Activated gamma-delta T cell treated with Interleukin-2 at 50 U/mL for 16 hours (primary cell): ENCODE data around the gene SLC22A4.

Source experiments
- DNase-seq: peaks from one replicate; pipeline ENCODE4 v3.0.0-alpha.2; 2020

SLC22A4 gene

DNA sequence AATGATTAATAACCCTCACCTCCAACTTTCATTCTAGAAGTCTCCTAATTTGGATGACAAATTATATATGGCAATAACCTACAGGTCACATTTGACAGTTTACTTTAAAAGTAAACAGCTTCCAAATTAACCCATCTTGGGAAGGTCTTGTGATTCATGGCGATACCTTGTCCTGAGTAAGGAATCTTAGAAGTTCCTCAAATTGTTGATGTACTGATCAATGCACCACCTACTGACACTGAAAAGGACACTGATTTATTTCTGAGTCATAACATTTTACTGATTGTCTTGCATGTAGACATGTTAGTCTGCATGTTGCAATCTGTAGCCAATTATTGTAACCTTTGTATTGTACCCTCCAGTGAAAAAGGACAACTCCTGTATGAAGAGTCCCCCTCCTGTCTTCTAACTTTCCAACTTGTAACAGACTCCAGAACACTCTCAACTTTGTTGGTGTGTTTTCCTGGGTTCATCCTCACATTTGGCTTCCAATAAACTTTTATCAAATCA lies 59.3 kb downstream of the SLC22A4 start:
- DNase-seq, result no peak

DNA sequence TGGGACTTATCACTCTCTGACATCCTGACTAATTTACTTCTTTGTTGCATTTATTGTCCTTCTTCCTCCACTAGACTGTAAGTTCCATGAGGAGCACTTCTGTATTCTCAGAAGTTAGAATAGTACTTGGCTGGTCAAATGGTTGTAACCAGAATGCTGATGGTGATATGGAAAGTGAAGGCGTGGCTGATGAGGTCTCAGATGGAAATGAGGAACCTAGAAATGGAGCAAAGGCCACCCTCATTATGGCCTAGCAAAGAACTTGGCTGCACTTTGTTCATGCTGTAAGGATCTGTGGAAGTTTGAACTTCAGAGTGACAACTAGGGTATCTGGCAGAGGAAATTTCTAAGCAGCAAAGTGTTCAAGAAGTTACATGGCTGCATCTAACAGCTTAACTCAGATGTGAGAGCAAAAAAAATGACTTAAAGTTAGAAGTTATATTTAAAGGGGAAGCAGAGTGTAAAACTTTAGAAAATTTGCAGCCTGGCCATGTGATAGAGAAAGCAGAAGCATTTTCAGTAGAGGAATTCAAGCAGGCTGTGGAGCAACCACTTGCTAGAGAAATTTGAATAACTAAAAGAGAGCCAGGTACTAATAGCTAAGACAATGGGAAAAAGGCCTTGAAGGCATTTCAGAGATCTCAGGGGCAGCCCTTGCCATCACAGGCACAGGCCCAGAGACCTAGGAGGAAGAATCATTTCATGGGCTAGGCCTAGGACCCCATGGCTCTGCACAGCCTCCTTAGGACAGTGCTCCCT lies 60.4 kb downstream of the SLC22A4 start:
- DNase-seq, result no peak

DNA sequence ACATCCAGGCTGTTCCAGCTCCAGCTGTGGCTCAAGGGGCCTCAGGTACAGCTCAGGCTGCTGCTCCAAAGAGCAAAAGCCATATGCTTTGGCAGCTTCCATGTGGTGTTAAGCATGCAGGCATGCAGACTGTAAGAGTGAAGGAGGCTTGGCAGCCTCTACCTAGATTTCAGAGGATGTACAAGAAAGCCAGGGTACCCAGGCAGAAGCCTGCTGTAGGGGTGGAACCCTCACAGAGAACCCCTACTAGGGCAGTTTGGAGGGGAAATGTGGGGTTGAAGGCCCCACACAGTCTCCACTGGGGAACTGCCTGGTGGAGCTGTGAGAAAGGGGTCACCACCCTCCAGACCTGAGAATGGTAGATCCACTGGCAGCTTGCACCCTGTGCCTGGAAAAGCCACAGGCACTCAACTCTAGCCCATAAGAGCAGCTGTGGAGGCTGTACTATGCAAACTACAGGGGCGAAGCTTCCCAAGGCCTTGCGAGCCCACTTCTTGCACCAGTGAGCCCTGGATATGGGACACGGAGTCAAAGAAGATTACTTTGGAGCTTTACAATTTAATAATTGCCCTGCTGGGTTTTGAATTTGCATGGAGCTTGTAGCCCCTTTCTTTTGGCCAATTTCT lies 61.1 kb downstream of the SLC22A4 start:
- DNase-seq, result no peak

DNA sequence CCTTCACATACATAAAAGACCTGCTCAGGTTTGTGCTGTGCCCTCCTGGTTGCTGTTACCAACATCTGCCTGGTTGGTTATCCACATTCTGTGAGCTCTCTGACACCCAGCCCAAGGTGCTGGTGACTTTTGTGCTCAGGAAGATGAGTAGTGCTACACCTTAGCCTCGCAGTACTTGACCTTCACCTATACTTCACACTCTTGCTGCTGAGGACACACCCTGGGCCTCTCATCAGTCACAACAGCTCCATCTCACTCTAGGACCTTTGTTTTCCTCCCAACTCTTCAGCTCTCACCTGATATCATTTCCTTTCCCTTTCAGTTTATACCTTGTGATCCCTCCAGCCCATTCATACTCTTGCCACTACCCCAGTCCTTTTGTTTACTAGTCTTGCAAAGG lies 64.6 kb downstream of the SLC22A4 start:
- no peak for DNase-seq

DNA sequence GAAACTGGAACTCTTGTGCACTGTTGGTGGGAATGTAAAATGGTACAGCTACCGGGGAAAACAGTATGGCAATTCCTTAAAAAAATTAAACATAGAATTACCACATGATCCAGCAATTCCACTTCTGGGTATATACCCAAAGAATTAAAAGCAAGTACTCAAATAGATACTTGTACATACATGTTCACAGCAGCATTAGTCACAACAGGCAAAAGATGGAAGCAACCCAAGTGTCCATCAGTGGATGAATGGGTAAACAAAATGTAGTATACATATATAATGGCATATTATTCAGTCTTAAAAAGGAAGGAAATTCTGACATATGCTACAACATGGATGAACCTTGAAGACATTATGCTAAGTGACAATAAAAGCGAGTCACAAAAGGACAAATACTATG lies 67.9 kb downstream of the SLC22A4 start:
- no peak for DNase-seq

DNA sequence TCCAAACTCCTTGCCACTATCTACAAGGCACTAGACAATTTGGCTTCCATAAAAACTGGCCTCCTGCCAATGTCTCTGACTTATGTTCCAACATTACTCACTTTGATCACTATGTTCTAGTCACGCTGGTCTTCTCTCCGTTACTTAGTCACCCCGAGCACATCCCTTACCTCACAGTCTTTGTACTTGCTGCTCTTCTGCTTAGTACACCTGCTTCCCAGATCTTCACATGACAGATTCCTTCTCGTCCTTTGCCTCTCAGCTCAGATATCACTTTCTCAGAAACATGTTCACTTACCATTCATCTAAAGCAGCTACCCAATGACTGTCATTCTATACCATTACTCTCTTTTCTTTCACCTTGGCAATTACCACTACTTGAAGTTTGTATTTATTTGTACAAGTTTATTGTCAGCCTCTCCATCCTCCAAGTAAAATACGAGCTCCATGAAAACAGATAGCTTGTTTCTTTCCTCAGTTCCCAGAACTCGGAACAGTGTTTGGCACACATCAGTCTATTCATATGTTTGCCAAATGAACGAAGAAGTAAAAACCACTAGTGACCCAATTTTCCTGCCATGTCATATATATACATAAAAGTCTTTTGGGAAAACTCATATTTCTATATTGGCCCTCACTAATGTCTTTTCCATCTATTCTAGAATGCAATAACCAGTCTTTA lies 69.4 kb downstream of the SLC22A4 start:
- DNase-seq, result no peak

DNA sequence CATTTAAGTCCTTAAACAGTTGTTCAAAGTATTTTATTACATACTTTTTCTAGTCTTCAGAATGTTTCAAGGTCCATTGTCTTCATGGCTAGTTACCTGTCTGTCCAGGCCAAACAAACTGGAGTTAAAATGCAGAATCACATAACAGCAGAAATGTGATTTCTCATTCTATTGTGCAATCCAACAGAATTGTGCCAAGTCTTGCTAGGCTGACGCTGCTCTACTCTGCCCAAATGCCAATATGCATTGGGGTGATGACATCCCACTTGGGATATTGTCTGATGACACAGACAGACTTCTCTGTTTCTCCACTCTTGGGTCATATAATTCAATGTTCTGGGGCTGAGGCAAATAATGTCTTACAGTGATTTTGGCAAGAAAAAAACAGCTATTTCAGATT lies 70.1 kb downstream of the SLC22A4 start:
- DNase-seq, result no peak

DNA sequence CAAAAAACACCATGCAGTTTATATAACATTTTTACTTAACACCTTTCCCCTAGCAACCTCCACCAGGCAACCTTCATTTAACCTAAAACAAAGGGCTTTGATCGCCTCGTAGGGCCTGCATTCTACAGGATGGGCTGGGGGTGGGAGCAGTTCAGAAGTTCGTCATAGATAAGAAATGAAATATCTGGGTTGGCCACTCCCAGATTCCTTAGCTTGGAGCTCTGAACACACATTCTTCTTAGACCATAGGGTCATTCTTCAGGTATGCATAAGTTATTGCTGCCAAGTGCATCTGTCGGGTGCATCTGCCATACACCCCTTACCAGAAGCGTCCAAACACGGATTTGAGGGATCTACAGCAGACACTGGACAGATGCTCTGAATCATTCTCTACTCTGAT lies 71.0 kb downstream of the SLC22A4 start:
- DNase-seq, result no peak

DNA sequence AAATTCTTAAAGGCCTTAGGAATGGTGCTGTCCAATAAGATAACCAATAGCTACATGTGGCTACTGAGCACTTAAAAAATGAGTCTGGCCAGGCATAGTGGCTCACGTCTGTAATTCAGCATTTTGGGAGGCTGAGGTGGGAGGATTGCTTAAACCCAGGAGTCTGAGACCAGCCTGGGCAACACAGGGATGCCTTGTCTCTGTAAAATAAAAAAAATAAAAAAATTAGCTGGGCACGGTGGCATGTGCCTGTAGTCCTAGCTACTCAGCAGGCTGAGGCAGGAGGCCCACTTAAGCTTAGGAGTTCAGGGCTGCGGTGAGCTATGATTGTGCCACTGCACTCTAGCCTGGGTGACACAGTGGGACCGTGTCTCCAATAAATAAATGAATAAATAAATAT lies 74.0 kb downstream of the SLC22A4 start:
- DNase-seq, result no peak

DNA sequence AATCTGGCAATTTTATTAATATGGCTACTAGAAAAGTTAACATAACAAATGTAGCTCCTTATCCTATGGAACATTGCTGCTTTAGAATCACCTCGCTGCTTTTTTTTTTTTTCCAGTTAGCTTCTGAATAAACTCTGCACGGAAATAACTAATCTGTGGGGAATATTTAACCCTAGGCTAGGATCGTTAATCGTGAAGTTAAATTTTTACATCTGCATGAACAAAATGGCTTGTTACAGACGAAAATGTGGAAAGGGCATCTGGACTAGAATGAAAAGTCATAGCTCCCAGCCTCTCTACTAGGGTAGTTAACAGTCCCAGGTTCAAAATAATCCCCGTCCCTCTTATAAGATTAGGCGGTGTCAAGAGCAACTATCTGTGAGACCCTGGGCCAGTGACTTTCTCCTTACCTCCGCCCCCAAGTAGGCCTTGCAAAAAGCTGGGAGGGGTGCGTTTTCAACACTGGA lies 74.8 kb downstream of the SLC22A4 start:
- DNase-seq, result no peak

DNA sequence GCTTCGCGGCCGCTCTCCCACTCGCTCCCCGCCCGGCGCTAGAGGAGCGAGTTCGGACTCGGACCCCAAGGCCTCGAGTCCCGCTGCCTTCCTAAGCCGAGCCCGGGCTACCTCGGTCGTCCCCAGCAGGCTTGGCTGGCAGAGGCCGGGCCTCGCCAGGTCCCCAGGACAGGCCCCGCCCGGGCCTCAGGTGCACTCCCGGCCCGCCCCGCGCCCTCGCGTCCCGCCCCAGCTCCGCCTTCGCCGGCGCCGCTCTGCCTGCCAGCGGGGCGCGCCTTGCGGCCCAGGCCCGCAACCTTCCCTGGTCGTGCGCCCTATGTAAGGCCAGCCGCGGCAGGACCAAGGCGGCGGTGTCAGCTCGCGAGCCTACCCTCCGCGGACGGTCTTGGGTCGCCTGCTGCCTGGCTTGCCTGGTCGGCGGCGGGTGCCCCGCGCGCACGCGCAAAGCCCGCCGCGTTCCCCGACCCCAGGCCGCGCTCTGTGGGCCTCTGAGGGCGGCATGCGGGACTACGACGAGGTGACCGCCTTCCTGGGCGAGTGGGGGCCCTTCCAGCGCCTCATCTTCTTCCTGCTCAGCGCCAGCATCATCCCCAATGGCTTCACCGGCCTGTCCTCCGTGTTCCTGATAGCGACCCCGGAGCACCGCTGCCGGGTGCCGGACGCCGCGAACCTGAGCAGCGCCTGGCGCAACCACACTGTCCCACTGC lies 75.4 kb downstream of the SLC22A4 start, which contains the start of gene SLC22A5:
TSS of gene SLC22A5 (plus strand) at position 237 of the 707 bp plus-strand sequence. CDS start at position 500, 263 bp downstream.
- DNase-seq, result peak; percentile 66

DNA sequence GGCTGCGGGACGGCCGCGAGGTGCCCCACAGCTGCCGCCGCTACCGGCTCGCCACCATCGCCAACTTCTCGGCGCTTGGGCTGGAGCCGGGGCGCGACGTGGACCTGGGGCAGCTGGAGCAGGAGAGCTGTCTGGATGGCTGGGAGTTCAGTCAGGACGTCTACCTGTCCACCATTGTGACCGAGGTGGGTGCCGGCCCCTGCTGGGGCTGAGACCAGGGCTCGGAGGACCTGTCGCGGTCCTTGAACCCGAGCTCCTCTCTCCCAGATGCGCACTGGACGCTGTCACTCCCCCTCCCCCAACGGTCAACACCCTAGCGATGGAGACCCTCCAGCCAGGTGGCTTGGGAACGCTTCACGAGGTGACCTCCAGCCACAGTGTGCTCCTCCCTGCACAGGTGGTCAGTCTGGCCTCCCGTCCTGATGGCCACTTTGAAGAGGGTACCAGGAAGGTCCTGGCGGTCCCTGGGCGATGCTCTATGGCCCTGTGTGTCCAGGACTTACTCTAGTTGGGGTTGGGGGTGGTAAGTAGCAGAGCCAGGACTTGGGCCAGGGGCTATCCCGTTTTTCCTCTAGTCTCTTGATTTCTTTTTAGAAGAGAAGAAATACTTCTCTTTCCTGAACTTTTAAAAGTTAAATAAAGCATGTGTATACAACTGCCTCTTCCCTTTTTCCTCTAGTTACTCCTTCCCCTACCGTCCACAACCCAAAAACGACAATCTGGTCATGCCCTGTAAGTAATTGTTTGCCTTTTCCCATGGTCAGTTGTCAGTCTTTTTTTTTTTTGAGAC lies 76.2 kb downstream of the SLC22A4 start:
- DNase-seq, result no peak

DNA sequence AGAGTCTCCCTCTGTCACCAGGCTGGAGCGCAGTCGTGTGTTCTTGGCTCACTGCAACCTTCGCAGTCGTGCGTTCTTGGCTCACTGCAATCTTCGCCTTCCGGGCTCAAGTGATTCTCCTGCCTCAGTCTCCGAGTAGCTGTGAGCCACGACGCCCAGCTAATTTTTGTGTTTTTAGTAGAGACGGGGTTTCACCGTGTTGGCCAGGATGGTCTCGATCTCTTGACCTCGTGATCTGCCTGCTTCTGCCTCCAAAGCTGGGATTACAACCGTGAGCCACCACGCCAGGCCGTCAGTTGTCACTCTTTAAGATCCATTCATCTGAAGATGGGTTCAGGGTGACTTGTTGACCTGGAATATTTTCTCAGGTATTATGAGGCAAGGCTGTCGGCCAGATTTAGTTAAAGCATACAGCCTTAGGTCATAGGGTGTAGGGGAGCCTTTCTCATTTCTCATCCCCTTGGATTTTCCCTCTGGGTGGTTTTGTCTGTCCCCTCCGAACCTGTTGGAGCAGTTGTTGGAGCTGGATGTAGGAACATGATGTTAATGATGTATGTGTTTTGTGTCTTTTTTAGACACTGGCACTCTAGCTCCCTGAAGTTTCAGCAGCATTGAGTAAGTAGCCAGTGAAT lies 76.9 kb downstream of the SLC22A4 start:
- DNase-seq, result no peak

DNA sequence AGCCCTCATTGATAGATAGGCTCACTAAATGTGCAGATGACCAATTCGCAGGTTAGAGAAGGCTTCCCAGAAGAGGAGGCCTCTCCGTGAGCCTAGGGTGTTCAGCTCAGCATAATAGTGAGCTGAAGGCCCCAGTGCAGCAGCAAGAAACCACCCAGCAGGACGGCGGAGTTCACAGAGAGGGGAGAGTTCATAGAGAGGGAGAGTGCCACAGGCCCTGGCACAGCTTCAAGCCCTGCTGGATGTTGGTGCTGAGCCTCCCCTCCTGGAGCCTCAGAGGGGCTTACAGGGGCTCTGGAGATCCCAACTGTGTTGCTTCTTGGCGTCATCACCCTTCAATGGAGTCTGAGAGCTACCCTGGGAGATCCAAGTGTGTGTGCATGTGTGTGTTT lies 77.4 kb downstream of the SLC22A4 start:
- no peak for DNase-seq

DNA sequence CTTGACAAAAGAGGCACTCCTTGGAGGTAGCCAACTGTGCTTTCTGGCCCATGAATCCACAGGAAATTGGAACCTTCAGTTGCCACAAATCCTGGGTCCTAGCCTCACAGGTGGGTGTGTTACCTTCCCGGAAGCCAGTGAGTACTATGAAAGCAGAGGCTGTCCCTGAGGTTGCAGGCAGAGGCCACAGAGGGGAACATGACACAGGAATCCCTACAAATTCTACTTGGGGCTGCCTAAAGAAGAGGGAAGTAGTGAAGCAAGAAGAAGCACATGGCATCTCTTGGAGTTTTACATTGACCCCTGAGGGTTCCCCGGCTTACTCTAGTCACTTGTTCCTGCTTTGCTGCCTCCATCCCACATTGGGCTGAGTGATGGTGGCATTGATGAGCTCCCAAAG lies 77.9 kb downstream of the SLC22A4 start:
- DNase-seq, result no peak

DNA sequence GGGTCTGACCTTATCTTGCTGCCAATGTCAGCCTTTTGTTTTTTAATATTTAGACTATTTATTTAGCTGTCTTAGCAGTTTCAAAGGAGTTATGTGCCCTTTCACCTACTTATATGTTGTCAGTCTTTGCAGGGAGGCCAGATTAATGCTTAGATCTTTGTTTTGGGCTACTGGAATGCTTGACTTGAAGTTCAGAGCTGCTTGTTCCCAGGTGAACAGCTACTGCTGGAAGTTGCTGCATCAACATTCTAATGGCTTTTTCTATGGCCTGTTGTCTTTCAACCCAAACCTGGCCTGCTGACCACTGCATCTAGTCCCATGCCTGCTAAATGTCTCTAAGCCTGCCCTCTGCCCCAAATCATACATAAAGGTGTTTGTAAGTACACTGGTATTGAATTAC lies 78.3 kb downstream of the SLC22A4 start:
- DNase-seq, result no peak

DNA sequence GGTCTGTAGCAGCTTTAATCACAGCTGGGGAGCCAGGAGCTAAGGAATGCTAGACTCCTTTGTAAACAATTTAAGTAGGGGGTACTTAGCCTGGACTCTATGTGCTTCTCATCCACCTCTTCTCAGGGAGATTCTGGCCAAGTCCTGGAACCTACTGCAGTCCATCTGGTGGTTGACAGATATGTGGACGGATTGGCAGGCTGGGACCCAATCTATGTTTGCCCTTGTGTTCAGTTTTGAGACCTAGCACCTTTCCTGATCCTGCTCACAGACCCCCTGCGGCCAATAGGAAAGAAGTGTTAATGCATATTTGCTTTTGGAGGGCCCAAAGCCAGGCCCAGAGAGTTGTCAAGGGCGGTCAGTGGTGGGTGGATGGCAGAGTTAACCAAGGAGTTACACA lies 81.8 kb downstream of the SLC22A4 start:
- no peak for DNase-seq

DNA sequence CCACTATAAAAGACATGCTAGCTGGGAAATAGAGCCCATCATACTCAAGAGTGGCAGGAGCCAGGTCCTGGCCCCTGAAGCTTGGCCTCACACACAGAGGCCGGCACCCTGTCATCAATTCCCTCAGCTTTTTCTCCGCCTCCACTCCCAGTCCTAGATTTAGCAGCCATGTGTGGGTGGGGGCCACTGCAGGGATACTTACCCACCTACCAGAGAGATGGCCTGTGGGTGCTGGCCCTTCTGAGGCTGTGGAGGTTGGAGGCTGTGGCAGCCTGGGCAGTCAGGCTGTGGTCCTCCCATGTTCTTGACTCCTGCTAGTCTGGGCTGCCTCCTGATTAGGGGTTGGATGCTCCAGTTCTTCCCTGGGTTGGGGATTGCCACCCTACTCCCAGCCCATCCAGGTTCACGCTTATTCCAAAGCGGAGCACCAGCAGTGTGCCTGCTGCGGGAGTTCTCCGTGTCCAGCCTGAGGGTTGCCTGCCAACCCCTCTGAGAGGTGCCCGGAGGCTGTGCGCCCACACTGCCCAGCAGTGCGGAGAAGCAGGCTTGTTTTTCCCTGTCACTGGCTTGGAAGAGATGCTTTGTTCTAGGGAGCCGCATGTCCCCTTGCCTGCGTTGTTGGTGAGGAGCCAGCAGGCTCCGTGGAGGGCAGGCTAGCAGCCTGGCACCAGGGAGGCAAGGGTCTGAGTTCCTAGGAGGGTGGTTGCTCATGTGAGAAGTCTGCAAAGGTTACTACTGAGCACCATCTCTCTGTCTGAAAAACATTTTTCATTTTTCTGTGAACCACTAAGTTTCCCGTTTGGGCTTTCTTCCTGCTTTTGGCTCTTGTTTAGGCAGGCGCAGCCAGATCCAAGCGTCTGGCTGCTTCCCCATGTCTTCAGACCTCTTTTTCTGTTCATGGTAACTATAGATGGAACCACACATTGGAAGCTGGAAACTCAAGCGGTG lies 82.8 kb downstream of the SLC22A4 start:
- DNase-seq, result no peak

DNA sequence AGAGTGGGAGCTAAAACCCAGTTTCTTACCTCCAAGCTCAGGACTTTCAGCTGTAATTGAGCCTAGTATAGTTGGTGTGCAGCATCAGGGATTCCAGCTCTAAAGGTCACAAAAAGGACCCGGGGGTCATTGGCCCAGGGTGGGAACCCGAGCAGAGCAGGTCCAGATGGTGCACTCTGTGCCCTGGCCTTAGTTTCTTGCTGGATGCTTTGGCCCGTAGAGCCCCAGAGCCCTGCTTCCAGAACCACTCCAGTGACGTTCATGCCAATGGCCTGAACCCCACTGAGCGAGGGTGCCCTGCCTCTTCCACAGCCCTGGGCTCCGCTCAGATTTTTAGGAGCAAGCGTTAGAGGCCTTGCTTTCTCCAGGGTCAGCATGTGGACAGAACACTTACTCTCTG lies 83.5 kb downstream of the SLC22A4 start:
- DNase-seq, result no peak

DNA sequence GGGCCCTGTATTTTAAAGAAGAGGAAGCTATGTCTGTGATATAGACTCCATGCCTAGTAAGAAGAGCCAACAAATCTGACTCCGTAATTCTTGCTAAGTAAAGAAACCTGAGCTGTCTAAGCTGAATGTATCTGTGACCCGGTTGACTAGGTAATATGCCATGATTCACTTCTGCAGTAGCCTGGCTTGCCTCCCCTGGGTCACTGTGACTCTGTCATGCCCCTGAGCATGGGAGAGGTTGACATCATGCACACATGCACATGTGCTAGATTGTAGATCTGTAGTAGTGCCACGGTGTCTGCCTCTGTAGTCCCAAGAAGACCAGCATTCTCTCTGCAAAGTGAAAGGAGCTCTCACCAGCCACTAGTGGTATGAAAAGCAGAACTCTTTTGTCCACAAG lies 84.4 kb downstream of the SLC22A4 start:
- DNase-seq, result no peak

DNA sequence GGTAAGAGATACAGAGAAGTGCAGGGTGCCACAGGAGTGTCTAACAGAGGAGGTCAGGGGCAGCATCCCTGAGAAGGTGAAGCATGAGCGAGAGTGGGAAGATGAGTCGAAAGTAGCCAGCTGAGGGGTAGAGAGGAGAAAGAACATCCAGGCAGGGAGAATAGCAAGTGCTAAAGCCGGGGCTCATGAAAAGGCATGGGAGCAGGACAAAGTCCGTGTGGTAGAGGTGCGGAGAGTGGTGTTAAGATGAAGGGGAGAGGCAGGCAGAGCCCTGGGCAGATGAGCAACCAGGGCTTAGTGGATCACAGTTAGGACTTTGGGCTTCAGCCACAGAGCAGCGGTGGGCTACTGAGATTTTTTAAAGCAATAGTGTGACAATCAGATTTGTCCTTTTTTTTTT lies 85.9 kb downstream of the SLC22A4 start:
- DNase-seq, result no peak
